SJSA1 (cell line): ENCODE results near the gene TEKTIP1. TPM values are rescaled to one million over a fixed set of nuclear protein-coding genes. Genes with fewer than 3 reads are reported as not detected.
"Not testable (repeated sequence)": the region's sequence is repeated elsewhere in the genome, so short reads cannot be mapped to it uniquely, and the experiment has no call there.

Source experiments
- DNase-seq, 2 experiments: peaks; one replicate each; pipeline ENCODE4 v3.0.0-alpha.2; 2015 to 2020; ENCODE audit warnings: low spot score in 2 of 2, low read depth in 1 of 2
- H3K27ac ChIP-seq: fragments of 250-450 bp; sonication (Bioruptor Pico); 2 replicates; pipeline ENCODE4 v1.5.1; 2020; ENCODE audit warnings: mild to moderate bottlenecking, moderate library complexity
- H3K27me3 ChIP-seq: fragments of 250-450 bp; sonication (Bioruptor Pico); replicated peaks from 2 replicates; pipeline ENCODE4 v1.5.1; 2020; ENCODE audit warnings: mild to moderate bottlenecking, moderate library complexity
- H3K36me3 ChIP-seq: fragments of 250-450 bp; sonication (Bioruptor Pico); 2 replicates; pipeline ENCODE4 v1.5.1; 2020; ENCODE audit warnings: mild to moderate bottlenecking
- H3K4me1 ChIP-seq: fragments of 250-450 bp; sonication (Bioruptor Pico); replicated peaks from 2 replicates; pipeline ENCODE4 v1.6.1; 2021; ENCODE audit warnings: mild to moderate bottlenecking
- H3K4me3 ChIP-seq: fragments of 250-450 bp; sonication (Bioruptor Pico); 2 replicates; pipeline ENCODE4 v1.5.1; 2020; ENCODE audit warnings: mild to moderate bottlenecking
- H3K9me3 ChIP-seq: fragments of 250-450 bp; sonication (Bioruptor Pico); replicated peaks from 2 replicates; pipeline ENCODE4 v1.5.1; 2020; ENCODE audit warnings: mild to moderate bottlenecking
- total RNA-seq: library from RNA; depleted of rRNA; stranded (reverse); fragments of >200 nt; shearing (Covaris generic); gene quantifications from 2 replicates; pipeline ENCODE4 v1.2.3, GENCODE V29; 2014

TEKTIP1 gene
- total RNA-seq, 1 experiment from 2014 or later, result 0.26 TPM

DNA sequence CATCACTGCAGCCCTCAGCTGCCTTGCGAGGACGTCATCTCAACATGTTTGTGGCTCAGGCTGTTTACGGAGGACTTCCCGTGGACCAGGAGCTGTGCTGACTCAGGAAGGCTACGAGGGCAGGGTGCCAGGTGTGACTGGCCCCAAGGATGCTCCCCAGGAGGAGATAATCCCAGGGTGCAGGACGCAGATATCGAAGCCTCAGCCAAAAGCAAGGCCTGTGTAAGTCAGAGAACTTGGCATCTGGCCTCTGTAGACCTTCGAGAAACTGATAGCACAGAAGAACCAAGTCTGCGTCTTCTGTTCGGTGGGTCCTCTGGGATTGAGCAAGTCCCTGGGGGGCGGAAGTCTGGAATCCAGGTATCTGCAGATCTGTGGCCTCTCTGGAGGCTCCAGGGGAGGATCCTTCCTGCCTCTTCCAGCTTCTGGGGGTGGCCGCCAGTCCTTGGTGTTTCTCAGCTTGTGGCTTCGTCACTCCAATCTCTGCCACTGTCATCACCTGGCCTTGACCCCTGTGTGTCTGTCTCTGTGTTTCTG is 35.9 kb upstream of the TEKTIP1 start:
- H3K4me3 ChIP-seq, result no peak overlapping the region
- H3K27me3 ChIP-seq, result no peaks in the 10 kb centered on the region
- DNase-seq, result no peak
- H3K4me1 ChIP-seq, result peaks cover 24% of the 10 kb centered on the region
- no peak overlapping the region for H3K27ac ChIP-seq
- peaks cover 21% of the 10 kb centered on the region for H3K36me3 ChIP-seq
- no peaks in the 10 kb centered on the region for H3K9me3 ChIP-seq

DNA sequence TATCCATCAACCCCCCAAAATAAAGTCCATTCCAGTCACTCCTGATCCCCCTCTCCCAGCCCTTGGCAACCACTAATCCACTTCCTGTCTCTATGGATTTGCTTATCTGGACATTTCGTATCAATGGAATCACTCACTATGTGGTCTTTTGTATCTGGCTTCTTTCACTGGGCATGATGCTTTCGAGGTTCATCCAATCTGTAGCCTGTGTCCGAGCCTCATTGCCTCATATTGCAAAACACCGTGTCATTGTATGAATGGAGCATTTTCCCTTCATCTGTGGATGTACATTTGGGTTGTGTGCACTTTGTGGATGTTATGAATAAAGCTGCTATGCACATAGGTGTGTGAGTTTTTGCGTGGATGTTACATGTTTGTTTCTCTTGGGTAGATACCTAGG is 34.2 kb upstream of the TEKTIP1 start:
- Histone ChIP-seq H3K27me3 (no peaks in the 10 kb centered on the region), H3K4me3 (no peak overlapping the region), H3K4me1 (peaks cover 35% of the 10 kb centered on the region), H3K36me3 (peaks cover 31% of the 10 kb centered on the region), H3K27ac (no peak overlapping the region), H3K9me3 (no peaks in the 10 kb centered on the region)
- DNase-seq, result no peak

DNA sequence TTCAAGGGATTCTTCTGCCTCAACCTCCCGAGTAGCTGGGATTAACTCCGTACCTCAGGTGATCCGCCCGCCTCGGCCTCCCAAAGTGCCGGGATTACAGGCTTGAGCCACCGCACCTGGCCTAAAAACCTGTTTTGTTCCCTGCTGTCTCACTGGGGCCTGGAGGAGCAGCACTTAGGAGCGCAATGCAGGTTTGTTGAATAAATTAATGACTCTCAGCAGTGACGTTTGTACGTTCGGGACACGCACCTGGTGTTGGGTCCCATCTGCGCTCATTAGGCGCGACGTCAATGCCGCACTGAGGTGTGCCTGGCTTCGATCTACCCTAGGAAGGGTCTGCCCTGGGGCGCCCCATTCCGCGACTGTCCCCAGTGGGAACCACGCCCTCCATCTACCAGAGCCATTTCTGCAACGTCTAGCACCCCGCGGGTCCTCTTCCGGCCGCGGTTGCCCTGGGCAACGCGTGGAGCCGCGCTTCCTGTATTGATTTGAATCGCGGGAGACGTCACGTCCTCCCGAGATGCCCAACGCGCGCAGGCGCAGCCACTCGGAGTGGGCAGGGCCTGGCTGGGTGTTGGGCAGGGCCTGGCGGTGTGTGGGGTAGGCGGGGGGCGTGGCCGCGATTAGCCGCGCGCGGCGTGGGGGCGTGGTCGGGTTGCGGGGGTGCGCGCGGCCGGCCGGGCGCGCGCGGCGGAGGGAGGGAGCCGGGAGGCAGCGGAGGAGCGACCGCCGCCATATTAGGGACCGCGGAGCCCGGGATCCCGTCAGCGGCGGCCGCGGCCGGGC is 33.2 kb upstream of the TEKTIP1 start, which contains the start of gene FZR1:
Gene FZR1 (plus strand): TSS at position 714 of the 786 bp plus-strand sequence. CDS start 16,679 bp downstream, outside the sequence.
- peak; percentile 95 to 99 for DNase-seq
- H3K27ac ChIP-seq, result peak within 1 kb of the TSS; percentile 89
- H3K27me3 ChIP-seq, result no peaks in the 10 kb centered on the region
- H3K36me3 ChIP-seq, result peaks cover 37% of the 10 kb centered on the region
- H3K9me3 ChIP-seq, result no peaks in the 10 kb centered on the region
- peaks cover 39% of the 10 kb centered on the region for H3K4me1 ChIP-seq
- peak within 1 kb of the TSS; percentile 91 for H3K4me3 ChIP-seq

DNA sequence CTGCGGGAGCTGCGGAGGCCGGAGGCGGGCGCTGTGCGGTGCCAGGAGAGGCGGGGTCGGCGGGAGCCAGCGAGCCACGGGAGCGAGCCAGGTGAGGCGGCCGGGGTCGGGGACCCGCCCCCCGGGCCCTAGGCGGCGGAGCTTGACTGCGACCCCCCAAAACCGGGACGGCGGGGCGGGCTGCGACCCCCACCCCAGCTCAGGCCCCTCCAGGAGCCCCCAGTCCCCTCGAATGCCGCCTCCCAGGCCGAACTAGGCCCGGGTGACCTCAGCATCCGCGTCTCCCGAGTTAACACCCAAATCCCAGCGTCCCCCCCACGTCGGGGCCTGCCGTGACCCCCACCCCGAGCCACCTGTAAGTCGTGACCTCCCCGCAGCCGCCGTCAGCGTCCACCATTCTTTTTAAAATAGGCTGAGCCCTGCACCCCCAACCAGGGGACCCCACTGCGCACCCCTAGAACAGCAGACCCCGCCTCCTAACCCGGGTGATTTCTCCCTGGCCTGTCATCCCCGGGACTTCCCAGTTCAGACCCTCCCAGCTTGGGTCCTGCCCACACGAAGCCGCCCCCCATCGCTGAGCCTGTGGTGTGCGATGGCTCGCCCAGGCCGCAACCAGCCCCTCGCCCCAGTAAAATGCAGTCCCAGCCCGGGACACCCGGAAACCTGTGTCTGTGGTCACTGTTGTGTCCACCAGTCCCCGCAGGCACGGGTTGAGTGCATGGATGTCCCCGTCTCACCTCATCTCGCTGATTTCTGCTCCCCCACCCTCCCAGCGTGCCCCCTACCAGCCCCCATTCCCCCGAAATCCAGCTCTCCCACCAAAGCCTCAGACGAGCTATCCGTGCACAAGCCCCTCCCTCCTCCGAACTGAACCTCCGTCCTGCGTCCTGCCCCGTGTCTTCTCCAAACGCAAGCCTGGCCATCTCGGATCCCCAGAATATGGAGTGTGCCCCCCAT is 32.3 kb upstream of the TEKTIP1 start:
- peak overlapping the region; percentile 91 for H3K4me3 ChIP-seq
- peaks cover 46% of the 10 kb centered on the region for H3K36me3 ChIP-seq
- H3K9me3 ChIP-seq, result no peaks in the 10 kb centered on the region
- peaks cover 36% of the 10 kb centered on the region for H3K4me1 ChIP-seq
- peak overlapping the region; percentile 61 for H3K27ac ChIP-seq
- no peak for DNase-seq
- no peaks in the 10 kb centered on the region for H3K27me3 ChIP-seq

DNA sequence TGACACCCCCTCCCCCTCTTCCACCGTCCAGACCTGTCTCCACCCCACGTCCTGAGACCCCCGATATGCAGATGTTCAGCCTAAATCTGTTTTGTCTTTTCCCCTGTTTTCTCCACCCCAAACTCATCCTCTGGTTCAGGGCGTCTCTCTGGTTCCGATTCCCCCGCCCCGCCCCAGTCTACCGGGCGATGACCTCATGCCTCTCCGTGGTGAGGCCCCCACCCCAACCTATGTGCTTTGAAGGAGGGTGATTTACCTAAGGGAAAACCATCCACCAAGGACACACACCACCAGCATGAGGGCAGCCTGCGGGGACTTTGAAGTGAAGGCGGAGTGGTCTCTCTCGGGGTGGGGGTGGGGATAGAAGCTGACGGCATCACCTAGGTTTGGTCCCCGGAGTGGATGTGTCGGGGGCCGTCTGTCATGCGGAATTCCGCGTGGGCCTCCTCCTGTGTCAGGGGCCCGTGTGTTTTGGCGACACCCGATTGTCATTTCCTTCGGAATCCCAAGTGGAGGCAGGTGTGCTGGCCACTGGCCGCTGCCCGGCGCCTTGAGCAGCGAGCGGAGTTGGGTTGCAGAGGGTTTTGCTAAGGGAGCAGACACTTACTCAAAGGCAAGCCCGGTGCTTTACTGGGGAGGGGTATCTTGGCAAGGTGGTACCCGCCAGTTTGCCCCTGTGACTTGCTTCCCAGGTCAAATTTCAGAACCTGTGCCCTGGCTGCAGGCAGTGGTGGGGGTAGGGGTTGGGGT is 31.4 kb upstream of the TEKTIP1 start:
- Histone ChIP-seq H3K36me3 (peaks cover 54% of the 10 kb centered on the region), H3K27ac (no peak overlapping the region), H3K9me3 (no peaks in the 10 kb centered on the region), H3K27me3 (no peaks in the 10 kb centered on the region), H3K4me3 (peak overlapping the region; percentile 91), H3K4me1 (peaks cover 36% of the 10 kb centered on the region)
- DNase-seq, result no peak

DNA sequence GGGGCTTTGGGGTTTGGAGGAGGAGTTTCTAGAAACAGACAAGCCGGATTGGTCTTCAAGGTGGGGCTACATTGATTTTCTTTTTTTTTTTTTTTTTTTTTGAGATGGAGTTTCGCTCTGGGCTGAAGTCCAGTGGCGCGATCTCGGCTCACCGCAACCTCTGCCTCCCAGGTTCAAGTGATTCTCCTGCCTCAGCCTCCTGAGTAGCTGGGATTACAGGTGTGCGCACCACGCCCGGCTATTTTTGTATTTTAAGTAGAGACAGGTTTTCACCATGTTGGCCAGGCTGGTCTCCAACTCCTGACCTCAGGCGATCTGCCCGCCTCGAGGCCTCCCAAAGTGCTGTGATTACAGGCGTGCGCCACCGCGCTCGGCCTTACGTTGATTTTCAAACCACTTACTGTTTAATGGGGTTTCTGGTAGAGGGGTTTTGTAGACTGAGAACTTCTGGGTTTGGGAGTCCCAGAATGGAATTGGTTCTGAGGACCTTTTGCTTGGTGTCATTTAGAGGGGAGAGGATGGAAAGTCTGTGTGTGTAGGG is 30.8 kb upstream of the TEKTIP1 start:
- not testable (repeated sequence) for H3K27ac ChIP-seq, H3K27me3 ChIP-seq, H3K9me3 ChIP-seq, H3K4me3 ChIP-seq, DNase-seq
- peaks cover 39% of the 10 kb centered on the region for H3K4me1 ChIP-seq
- peaks cover 60% of the 10 kb centered on the region for H3K36me3 ChIP-seq

DNA sequence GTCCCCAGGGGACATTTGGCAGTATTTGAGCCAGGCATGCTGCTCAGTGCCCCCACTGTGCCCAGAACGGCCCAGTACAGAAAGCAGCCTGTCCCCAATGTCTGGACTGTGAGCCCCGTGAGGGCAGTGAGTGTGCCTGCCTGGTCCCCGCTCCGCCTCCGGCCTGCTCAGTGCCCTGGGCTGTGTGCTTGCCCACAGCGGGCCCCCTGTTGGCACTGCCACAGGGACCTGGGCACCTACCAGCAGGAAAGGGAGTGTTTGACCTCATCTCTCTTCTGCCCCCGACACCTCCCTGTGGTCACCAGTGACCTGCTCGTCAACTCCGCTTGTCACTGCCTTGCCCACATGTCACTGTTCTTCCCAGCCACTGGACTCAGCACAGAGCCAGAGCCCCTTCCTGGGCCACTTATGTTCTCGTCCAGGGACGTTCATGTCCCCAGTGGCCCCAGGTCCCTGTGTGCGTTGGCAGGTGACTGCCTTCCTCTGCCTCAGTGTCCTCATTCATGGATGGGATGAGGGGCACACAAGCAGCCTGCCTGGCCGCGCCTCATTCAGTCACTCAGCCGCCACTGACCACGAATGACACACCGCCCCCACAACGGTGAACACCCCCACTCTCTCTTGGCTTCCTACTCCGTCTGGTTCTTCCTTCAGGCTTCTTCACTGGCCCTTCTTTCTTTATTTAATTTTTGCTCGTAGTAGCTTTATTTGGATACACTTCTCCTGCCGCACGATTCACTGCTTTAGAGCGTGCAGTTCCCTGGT is 30.0 kb upstream of the TEKTIP1 start:
- Histone ChIP-seq H3K4me3 (no peak overlapping the region), H3K9me3 (no peaks in the 10 kb centered on the region), H3K36me3 (peaks cover 67% of the 10 kb centered on the region), H3K27ac (peak overlapping the region; percentile 0; the same call in 1 of the 2 replicates), H3K27me3 (no peaks in the 10 kb centered on the region), H3K4me1 (peaks cover 47% of the 10 kb centered on the region)
- DNase-seq, result no peak

DNA sequence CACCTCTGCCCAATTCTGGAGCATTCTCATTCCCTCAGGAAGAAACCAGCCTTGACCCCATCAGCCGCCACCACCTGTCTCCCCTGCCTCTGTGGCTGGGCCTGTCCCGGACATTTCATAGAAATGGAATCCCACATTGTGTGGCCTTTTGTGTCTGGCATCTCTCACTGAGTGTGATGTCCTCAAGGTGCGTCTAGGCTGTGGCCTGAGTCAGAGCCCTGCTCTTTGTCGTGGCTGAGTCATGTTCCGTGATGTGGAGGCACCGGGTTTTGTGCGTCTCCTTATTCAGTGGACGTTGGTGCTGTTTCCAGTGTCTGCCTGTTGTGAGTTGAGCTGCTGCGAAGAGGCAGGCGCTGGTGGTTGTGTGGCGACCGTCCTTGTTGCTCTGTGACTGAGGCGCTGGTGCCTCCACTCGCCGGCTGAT is 29.4 kb upstream of the TEKTIP1 start:
- peaks cover 74% of the 10 kb centered on the region for H3K36me3 ChIP-seq
- peaks cover 53% of the 10 kb centered on the region for H3K4me1 ChIP-seq
- no peak overlapping the region for H3K4me3 ChIP-seq
- DNase-seq, result peak; percentile 47 to 82
- no peaks in the 10 kb centered on the region for H3K9me3 ChIP-seq
- H3K27me3 ChIP-seq, result no peaks in the 10 kb centered on the region
- H3K27ac ChIP-seq, result peak overlapping the region; percentile 0; the same call in 1 of the 2 replicates

DNA sequence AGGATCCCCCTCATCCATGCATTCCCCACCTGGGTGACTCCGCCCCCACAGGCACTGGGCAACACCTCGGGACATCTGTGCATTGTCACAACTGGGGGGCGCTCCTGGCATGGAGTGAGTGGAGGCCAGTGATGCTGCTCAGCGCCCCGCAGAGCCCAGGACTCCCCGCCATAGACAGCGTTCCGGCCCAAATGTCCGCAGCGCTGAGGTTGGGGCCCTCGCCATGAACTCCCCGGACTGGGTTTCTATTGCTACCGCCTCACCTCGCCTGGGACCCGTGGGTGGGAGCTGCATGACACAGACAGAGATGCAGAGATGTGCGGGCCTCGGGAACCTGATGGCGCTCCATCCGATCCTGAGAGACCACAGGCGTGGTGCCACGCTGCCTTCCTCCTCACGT is 28.2 kb upstream of the TEKTIP1 start:
- no peaks in the 10 kb centered on the region for H3K27me3 ChIP-seq
- no peak for DNase-seq
- no peaks in the 10 kb centered on the region for H3K9me3 ChIP-seq
- peaks cover 57% of the 10 kb centered on the region for H3K4me1 ChIP-seq
- H3K27ac ChIP-seq, result no peak overlapping the region
- peaks cover 81% of the 10 kb centered on the region for H3K36me3 ChIP-seq
- H3K4me3 ChIP-seq, result no peak overlapping the region

DNA sequence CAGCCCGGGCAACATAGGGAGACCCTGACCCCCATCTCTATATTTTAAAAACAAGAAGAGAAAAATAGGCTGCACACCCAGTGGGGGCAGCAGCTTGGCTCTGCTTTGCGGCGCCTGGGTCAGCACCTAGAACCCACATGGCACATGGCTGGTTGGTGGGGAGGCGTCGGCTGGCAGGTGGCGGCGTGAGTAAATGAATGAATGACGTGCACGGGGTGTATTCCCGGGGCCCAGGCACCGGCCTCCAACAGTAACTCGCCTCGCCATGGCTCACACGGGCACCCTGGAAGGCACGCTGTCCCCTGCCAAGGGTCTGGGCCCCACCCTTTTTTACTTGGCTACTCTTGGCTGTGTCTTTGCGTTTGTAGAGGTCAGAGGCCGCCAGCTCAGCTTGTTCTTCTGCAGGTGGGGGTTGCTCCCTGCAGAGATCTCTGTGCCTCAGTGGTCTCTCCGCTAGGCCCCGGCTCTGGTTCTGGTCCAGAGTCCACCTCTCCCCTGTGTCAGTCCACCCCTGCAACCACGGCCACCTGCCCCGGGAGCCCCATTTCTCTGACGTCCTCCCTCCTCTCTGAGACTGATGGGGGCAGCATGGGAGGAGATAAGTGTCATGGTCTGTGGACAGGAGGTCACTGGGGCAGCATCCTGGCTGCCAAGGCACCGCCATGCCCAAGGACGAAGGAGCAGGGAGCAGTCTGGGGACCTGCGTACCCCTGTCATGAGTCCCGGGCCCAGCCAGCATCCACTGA is 27.3 kb upstream of the TEKTIP1 start:
- no peak for DNase-seq
- H3K9me3 ChIP-seq, result no peaks in the 10 kb centered on the region
- peaks cover 84% of the 10 kb centered on the region for H3K36me3 ChIP-seq
- H3K4me3 ChIP-seq, result no peak overlapping the region
- H3K4me1 ChIP-seq, result peaks cover 56% of the 10 kb centered on the region
- H3K27me3 ChIP-seq, result no peaks in the 10 kb centered on the region
- no peak overlapping the region for H3K27ac ChIP-seq

DNA sequence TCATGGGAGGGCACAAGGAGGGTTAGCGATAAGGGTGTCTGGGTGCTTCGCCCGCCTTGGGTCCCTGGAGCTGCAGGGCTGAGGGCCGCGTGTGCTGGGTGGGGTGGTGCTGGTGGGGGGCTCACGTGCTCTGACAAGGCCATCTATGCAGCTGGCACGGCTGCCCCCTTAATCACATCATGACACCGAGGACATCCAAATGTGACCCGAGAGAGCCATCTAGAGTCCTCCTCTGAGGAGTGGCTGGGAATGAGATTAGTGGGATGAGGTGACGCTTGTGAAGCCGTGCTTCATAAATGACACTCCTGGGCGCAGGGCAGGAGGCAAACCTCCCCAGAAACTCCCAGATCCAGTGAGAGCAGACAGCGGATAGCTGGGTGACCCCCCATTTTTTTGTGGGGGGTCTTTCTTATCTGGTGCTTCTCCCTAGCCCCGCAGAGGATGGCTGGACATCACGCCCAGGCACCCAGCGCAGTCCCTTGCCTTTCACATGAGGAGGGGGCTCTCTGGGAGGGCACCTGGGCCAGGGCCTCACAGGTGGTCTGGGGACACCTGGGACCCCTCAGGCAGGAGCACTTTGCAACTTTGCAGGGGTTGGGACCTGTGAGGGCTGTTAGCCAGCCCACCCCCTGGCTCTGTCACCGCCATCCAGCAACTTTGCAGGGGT is 26.3 kb upstream of the TEKTIP1 start:
- Histone ChIP-seq H3K9me3 (no peaks in the 10 kb centered on the region), H3K27ac (no peak overlapping the region), H3K36me3 (peaks cover 82% of the 10 kb centered on the region), H3K4me1 (peaks cover 50% of the 10 kb centered on the region), H3K27me3 (no peaks in the 10 kb centered on the region), H3K4me3 (no peak overlapping the region)
- DNase-seq, result no peak
